Measurements from ENCODE around the gene SPON1. TPM values are rescaled to one million over a fixed set of nuclear protein-coding genes. Genes with fewer than 3 reads are reported as not detected.

Gene SPON1
- total RNA-seq, 1 donor from 2014 or later: 0.76 TPM

DNA sequence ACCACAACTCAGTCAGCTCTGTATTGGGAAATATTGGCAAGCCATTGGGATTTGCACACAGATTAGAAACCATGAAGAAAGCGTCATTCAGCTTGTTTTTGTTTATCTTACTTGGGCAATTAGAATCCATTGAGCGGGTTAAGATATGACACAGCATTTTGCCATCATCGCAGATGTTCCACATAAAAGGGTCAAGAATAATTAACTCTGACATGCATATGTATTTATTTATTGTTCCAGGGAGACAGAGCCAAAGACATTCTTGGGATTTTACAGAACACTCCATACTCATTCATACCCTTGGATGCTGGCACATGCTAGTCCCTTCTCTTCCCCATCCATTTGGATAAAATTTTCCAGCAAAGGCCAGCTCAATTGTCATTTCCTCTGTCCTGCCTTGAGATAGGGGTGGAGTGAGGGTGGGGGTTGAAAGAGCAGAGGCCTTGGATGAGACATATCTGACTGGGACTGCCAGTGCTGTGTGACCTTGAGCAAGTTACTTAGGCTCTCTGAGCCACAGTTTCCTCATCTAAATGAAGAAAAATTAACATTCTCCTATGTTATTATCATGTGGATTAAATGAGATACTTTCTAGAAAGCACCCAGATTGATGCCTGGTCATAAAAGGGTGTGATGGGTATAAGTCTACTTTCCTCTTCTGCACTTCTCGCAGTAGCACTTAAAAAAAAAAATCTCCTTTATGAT, 216.7 kb downstream of the SPON1 start:
- intact Hi-C loops (cut with micrococcal nuclease): no loop called here

DNA sequence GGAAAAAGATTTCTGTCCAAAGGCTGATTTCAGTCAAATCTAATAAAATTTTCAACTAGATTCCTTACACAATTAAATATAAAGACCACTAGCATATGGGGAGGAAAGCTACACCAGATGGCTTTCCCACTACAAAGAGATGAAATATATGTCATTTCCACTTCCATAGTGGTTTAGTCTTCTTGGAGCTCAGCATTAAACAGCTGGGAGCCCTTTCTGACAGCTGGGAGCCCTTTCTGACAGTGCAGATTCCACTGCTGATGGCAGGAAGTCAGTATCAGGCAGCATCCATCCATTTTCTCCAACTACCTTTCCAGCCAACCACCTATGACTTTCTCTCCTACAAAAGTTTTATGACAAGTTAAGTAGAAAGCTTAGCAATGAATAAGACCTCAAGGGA, 218.6 kb downstream of the SPON1 start:
- intact Hi-C loops (cut with micrococcal nuclease): no loop called here

DNA sequence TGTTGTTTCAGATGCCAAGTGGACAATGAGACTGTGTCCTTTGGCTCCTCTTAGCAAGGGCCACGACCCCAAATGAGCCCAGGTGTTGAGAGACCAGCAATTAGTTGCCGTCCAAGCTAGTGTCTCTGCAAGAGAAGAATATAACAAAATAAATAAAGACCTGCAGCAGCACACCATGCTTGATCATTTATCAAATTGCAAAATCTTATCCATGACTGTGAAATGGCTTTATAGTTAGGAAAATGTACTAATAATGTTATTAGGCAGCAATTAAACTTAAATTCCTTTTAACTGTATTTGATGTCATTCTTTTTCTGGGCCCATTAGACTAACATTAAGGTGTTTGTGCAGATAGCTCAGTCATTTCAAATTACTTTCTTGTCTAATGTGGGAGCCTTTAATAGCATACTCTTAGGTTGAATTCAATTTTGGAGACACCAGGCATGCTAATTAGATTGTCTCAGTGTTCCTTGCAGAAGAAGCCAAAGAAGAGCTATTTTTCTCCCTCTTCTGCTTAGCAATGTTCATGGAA, 220.4 kb downstream of the SPON1 start:
- intact Hi-C loops (cut with micrococcal nuclease): no loop called here

DNA sequence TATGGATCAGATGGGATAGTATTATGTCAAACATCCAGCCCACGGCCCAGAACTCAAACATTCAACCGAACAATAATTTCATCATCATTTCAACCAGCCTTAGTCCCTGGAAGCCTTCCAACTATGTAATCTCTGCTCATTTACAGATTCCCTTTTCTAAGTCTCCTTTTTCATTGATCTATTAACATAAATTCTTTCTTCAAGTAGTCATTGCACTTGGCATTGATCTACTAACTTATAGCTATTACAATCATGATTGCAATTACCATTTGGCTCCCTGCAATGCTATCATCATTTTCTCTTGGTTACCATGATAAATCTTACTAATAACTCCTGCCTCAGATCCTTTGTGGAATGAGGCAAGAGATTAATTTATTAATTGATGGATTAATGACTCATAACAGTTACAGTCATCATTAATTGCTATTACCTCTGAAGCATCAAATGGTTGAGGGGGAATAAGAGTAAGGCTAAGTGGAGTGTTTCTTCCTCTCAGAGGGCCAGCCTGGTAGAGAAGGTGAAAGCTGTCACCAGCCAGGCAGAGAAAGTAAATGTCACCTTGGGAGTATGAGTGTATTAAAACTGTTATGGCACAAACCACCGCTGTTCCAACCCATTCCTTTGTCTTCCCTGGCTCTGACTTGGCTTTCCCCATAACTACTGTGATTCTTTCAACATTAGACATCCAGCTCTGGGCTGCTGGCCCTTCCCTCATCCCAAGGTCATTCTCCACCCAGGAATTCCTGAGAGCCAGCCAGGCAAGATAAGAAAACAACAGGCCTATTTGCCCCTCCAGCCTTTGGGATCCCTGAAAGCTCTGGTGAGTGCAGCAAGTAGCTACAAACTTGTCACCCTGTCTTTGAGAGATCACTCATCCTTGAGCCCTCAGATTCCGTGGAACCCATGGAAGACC, 221.8 kb downstream of the SPON1 start:
- intact Hi-C loops (cut with micrococcal nuclease): no loop called here

DNA sequence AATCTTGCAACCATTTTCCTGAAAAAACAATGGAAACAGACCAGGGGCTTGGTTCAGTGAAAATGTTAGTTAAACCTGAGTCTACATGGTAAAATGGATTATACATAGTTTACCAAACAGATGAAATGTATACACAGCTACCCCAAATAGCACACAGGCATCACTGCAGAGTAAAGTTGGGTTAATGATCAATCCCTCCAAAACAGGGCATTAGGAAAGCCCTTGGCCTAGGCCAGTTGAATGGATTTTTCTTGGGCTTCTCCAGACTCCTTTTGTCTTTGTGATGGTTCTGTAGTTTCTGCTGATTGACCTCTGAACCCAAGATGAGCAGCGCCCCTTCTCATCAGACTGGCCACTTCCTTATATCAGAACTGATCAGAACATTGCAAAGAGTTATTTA, 222.9 kb downstream of the SPON1 start:
- intact Hi-C loops (cut with micrococcal nuclease): no loop called here

DNA sequence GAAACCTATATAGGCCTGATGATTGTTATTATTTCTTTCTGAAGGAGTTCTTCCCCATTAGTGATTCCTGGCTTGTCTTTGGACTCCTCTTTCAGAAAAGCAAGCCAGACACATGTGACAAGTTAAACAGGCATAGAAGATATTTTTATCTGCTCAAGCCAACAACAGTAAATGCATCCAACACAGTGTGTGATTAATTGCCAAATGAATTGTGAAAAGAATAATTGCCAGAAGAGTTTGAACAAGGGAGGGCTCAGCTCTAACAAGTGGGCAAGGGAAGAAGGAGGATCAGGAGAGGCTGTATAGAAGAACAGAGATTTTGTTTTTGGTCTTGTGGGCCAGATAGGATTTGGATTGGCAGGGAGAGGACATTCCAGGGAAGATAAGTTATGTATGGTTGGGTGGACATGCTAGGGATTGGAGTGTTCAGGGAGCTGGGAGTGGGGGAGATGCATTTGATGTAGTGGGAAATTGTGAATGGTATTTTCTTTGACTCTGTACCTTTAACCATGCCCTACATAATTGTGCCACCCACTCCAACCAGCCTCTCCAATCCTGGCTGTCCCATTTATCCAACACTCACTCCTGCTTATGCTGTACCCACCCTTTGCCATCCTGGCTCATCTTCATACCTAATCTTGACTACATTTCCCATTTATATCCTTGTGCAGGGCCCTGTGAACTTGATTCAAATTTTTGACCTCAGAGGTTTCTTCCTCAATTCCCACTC, 223.7 kb downstream of the SPON1 start:
- intact Hi-C loops (cut with micrococcal nuclease): no loop called here

DNA sequence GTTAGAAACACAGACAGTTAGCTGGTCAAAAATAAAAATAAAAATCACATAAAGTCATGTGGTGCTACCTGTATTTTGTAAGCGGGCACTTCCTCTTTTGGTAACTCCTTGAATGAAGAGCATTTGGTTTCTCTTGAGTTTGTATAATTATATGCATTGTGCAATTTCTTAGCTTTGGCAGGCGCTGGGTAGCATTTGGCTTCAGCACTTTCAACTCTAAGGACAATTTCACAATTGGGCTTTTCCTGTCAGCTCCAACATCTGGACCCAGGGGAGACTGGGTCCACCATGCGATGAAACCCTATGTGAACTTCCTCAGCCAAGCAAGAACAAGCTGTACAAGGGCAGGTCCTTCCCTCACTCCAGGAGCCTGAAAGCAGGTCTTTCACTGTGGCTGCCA, 227.4 kb downstream of the SPON1 start:
- intact Hi-C loops (cut with micrococcal nuclease): no loop called here

DNA sequence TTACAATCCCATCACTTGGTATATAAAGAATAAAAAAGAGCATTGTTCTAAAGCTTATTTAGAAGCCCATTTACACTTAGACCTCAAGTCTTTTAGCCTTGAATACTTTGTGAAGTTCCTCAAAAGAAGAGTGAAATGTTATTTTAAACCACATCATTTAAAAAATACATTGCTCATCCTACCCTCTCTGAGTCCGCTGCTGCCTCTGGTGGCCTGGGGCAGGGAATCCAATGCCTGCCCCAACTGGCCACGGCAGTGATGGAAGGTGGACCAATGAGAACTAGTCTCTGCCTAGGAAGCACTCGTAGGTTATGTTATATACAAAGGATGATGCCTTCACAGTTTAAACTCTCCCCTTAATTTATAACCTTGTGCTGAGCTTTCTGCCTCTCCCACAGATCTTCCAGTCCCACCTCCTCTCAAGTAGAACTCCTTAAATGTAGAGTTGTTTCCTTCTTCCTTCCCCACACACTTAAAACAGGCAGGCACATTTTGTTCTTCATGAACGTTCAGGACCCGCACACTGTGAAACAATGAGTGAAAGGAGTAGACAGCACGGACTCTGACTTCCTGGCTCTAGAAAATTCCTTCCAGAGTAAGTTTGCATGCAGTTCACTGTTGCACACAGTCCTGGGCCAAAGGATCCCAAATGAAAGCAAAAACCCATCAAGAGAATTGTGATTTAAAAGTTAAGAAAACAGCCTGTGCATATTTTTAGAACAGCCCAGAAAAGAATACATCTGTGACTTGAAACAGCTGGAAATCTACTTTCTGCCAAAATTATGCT, 228.7 kb downstream of the SPON1 start:
- intact Hi-C loops (cut with micrococcal nuclease): no loop called here

DNA sequence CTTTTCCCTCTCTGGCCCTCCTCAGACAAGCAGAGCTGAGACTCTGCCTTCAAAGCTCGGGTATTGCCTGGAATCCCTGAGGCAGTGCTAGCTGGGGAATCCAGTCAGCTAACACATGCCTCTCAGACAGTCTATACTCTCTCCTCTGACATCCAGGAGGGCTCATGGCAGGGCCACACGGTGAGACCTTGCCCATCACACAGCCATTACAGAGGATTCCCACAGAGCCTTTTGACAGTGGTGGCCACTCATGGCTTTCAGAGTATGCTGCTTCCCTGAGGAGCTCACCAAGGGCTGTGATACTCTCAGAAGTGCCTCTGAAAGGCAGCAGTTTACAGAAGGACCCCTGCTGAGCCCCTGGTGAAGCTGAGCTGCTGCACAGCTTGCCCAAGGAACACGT, 231.1 kb downstream of the SPON1 start:
- intact Hi-C loops (cut with micrococcal nuclease): no loop called here

DNA sequence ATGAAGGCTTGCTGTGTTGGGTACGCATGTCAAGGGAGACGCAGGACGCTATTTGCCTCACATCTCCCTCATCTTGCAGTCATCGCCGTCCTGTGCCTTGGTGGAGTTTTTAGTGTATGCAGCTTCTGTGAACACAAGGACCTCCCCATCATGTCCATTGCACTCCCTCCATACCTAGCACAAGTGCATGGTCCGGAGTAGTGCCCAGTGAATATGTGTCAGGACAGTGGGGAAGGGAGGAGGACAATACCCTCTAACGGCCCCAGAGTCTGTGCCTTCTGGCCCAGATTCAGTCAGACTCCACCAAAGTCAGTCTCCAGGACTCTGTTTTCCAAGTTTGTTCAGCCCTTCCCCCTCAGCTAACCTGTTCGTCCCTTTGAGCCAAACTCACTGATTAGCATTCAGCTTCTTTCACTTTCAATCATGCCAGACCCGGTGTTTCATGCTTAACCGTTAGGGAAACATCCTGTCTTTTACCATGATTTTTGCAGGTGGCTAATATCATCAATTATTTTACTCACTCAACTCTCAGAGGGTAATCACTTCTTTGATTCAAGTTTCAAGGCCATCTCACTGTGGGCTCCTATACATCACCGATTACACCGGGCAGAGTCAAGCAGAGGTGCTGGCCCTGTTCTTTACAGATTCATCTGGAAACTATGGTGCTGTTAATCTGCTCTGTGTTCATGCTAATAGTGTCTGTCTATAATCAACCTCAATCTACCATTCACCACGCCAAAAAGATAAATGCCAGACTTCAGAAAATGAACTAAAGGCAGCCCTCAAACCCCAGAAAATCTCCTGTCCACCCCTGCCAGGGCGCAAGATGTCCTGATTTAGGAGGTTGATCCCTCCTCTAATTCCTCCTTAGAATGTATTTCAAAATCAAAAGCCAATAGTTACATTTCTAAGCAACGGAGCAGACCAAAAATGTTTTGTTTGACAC, 240.0 kb downstream of the SPON1 start:
- intact Hi-C loops (cut with micrococcal nuclease): no loop called here

DNA sequence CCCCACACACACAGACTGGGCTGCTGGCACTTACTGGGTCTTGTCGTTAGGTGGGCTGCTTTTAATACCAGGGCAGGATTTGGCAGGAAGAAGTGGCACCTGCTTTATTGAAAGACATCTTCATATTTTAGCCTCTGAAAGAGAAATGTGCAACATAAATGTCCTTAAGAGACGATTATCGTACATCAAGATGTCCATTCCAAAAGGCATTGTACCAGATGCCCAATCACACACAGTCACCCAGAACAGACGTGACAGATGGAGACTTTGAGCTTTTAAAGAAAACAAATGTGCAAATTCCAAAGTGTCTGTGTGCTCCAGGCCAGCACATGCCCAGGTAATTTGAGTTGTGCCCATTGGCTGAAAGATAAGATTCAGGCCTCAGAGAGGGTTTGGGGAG, 240.8 kb downstream of the SPON1 start:
- intact Hi-C loops (cut with micrococcal nuclease): no loop called here

DNA sequence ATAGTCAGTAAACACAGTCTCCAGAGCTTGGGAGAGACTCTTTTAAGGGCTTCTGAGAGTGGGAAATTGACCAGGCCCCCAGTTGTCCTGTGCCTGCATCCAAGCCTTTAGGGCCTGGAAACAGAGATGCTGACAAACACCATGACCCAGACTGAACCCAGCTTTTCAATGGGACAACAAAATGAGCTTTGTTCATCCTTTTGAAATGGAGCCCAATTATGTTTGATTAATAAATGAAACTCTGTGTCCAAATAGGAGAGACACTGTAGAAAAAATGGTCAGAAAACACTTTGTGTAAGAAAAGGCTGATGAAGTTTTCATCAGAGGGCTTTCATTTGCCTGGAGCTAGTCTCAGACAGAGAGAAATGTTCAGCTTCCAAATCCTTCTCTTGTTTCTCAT, 250.5 kb downstream of the SPON1 start:
- intact Hi-C loops (cut with micrococcal nuclease): no loop called here

DNA sequence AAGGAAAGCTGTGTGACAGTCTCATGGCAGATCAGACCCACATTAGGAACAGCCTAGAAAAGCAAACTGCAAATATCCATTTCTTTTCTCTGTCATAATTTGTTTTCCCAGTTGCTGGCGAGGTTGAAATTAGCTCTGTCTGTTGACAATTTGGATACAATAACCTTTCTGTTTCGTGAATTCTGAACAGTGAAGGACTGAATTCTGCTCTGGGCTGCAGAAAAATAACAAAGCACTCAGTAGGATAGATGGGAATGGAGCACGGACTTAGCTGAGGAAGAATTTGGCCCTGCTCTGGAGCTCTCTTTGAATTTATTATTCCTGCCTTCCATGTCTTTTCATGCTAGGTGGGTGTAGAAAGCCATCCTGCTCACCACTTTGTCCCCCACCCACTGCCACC, 256.2 kb downstream of the SPON1 start:
- intact Hi-C loops (cut with micrococcal nuclease): no loop called here

DNA sequence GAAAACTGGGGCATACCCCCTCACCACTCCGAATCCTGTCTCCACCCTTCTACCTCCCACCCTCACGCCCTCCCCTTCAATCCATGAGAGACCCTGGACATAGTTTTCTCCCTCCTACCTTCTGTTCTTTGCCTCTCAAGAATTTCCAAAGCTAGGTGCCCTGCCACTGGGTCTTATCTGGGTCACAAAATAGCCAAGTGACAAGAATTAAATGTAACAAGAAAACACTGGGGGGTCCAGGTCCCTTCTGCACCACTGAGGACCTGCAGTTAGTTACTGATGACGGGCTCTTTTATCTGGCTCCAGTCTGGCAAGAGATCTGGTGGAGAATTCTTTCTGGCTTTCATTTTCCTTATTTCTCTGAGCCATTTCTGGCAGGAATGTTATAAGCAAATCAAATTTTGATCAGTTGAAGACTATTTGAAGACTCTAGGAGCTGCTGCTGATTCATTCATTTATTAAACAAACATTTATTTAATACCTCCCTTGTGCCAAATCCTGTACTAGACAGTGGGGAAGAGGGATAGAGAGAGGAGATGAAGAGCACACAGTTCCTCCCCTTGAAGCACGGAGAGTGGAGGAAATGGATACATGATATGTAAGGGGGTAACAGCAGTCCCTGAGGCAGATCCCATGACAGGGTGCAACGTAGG, 261.2 kb downstream of the SPON1 start:
- intact Hi-C loops (cut with micrococcal nuclease): no loop called here

DNA sequence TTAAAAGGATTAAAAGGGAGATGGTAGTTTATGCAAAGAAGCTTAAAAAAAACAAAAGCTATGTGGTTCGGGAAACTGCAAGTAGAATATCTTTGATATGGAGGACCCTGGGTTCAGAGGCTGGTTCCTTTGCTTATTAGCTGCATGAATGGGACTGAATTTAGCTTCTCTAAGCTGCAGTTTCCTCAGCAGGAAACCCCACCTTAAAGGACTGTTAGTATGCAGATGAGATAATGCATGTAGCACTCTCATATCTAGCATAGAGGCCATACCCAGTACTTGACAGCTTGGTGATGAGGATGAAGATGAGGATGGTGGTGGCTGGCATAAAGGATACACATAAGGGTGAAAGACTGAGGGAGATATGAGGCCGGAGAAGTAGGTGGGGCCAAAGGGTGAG, 261.9 kb downstream of the SPON1 start:
- intact Hi-C loops (cut with micrococcal nuclease): no loop called here

DNA sequence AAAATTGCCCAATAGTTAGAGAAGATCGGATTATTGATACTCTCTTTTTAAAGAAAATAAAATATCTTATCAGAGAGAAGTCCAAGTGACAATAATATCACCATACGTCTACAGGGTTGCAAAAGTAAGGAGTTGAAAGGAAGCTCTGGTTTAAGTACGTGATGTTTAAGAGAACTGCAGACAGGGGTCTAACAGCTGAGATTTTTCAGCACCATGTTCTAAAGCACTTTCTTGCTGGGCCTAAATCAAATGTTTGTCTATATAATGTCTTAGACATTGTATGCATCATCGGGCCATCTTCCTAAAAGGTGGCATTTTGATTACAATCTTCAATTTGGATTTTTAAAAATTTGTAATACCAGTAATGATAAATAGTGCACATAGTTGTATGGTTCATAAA, 263.1 kb downstream of the SPON1 start:
- intact Hi-C loops (cut with micrococcal nuclease): no loop called here

DNA sequence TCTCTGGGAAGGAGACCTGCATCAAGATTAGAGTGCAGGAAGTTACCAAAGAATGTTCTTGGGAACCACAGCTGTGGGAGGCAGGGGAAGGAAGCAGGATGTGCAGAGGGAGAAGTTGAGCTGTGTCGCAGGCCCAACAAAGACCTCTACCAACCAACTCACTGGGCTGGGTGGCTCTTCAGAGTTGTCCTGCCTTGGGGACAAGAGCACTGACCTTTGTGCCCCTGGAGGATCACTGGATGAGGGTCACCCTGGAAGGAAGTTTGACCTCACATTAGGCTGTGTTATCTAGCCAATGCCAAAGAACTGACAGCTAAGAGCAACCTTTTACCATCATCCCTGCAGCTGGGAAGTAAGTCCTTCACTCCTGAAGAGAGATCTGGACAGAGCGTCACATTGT, 265.8 kb downstream of the SPON1 start:
- intact Hi-C loops (cut with micrococcal nuclease): no loop called here

DNA sequence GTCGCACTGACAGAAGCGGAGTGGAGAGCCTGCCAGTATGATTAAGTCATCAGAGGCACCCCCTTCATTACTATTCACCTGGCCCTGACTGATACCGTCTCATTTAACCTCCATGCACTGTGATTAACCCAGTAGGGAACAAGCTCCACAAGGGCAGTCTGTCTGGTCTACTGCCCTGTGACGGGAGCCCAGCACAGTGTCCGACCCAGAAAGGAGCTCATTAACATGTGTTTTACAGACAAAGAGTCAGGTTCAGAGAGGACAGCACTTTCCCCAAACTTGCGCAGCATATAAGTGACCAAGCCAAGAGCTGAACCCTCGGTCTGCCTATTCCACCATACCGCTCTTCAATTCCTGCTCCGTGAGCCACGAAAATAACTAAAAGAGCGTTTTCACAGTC, 266.9 kb downstream of the SPON1 start:
- intact Hi-C loops (cut with micrococcal nuclease): no loop called here

DNA sequence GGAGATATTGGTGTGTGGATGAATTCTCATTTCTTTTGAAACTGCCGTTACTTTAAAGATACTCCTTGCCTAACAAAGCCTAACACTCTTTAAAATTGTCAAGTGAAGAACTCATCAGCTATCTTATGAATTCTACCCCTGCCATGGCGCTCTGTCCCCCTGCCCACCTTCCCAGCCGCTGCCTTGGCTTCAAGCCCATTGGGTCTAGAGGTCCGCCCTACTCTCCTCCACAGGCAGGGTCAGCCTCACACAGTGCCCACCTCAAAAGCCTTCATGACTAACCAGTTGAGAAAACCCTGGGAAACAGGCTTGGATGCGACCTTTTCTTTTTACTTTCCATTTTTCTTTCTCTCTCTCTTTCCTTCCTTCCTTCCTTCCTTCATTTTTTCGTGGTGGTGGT, 267.9 kb downstream of the SPON1 start:
- intact Hi-C loops (cut with micrococcal nuclease): no loop called here

All from T-helper 1 cell treated with Interleukin-12 subunit alpha and Interleukin-12 subunit beta and Interleukin-4 antibody, amounts not matched to agents 30 ng/mL and 1 ng/mL, for 36 hours (primary cell).